Stromal cell of bone marrow (primary cell): ENCODE measurements around the gene GALNT13.

Source experiments
- DNase-seq: peaks from one replicate; pipeline ENCODE4 v3.0.0-alpha.2; 2012; ENCODE audit warnings: low read depth

Gene GALNT13

DNA sequence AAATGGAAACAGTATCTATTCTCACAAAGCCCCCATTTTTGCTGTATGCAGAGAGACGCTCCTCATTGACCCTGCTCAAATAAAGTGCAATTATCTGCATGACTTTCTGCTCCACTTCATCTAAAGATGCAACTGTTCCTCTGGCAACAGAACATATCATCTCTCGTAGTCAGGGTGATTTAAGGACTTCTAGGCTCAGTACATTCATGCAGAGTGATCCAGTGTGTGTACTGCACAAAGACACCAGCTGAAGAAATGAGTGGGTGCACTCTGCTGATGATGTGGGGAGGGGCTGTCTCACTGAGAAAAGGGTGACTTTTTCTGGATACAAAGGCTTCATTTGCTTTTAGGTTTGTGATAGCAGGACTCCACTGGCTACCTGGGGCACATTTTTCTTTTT is 355.2 kb downstream of the GALNT13 start:
- DNase-seq = no peak

- DNase-seq = no peak
Observed at GRCh38 chr2:154228566-154229280, 357.0 kb downstream of the GALNT13 start.

DNA sequence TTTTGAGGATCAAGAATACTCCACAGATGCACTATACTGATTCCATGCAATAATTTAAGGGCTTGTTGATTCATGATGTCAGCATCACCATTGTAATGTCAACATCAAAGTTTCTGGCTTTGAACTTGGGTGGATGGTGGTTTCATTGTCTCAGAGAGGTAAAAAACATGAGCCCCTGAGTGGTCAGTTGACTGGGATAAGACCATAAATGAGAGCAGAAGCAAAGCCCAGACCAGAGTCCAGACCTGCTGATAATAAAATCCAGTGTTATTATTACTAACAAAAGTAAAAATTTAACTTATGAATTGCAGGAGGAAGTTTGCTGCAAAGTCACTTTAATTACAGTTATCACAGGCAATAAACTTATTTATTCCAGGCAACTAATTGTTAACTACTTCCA is 358.2 kb downstream of the GALNT13 start:
- no peak for DNase-seq

GRCh38 chr2:154231021-154231420 is 359.3 kb downstream of the GALNT13 start:
- no peak for DNase-seq

- no peak for DNase-seq
Observed at GRCh38 chr2:154233231-154233630, 361.5 kb downstream of the GALNT13 start.

DNA sequence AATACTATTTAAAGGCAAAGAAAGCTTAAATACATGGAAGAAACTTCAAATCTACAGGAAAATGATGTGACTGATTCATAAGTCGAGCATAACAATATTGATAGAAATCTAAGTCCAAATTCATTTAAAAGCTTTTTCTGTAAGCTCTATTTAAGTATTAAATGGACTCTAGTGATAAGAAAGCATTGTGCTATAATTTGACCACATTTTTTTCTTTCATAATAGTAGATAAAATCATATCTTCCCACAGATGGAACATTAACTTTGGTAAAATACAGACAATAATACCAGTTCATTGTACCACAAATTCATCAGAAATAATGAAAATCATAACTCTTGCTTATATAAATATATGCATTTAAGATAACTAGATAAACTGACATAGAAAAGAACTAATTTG is 366.5 kb downstream of the GALNT13 start:
- no peak for DNase-seq

DNA sequence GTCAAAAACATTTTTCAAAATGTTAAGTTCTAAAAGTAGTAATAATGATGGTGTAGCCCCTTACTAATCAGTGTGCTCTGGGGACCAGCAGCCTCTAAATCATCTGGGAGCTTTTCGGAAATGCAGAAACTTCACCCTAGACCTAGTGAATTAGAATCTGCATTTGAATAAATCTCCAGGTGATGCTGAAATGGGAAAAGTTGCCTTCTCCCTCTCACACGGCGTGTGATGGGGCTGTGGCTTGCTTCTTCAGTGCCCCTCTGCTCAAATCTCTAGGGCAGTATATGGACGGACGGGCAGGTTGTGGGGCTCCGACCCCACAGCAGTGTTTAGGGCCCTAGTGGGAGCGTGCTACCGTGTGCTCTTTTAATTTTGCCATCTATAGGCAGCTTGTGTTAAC is 368.6 kb downstream of the GALNT13 start:
- no peak for DNase-seq

GRCh38 chr2:154240921-154241379 is 369.2 kb downstream of the GALNT13 start:
- DNase-seq = no peak

- no peak for DNase-seq
Observed at GRCh38 chr2:154242687-154243086, 371.0 kb downstream of the GALNT13 start.

DNA sequence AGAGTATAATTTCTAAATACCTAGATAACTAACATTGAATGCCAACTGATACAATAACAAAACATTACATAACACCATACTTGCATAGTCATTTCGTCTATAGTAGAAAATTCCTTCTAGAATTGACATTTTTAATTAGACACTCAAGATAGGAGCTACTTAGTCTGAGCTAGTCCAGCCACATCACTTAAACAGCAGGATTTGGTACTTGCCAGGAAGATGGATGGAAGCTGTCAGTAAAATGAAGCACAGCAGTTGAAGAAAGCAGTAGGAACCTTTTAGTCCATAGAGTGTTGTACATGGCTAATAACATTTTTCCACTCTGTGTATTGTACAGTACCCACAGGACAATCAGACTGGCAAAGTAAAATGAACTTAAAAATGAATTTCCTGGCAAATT is 372.0 kb downstream of the GALNT13 start:
- DNase-seq = no peak

DNA sequence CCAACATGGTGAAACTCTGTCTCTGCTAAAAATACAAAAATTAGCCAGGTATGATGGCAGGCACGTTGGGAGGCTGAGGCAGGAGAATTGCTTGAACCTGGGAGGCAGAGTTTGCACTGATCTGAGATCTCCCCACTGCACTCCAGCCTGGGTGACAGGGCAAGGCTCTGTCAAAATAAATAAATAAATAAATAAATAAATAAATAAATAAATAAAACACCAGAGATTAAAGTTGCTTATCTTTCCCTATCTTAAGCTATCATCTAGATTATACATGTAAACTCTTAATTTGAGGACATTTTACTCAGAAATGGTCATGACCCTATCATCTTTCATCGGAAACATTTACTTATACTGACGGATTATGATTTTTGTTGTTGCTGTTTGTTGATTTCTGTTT is 373.2 kb downstream of the GALNT13 start:
- no peak for DNase-seq

GRCh38 chr2:154247503-154247902 is 375.8 kb downstream of the GALNT13 start:
- DNase-seq = no peak

- DNase-seq = no peak
Observed at GRCh38 chr2:154256136-154256535, 384.4 kb downstream of the GALNT13 start.

- DNase-seq = no peak
Observed at GRCh38 chr2:154259030-154259429, 387.3 kb downstream of the GALNT13 start.

DNA sequence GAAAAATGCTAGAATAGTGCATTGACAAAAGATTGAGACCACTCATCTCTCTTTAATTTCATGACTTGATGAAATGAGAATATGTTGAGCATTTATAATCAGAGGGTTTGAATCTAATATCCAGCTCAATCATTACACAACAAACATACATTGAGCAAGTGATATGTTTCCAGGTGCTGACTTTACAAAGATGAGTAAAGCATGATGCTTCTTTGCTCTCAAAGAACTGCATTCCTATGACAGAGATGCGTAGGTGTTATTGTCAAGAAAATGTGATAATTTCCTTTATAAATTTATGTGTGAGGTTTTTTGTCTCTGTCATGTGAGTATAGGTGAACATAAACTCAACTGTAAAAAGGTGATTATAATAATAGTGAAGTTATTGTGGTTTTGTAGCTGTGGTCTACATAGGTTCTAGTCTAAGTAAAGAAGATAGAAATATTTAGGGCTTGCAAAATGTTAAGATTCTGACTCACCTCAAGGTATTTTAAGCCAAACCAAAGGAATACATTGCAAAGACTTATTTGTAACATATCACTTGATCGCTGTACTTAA is 389.8 kb downstream of the GALNT13 start:
- DNase-seq = no peak

- DNase-seq = no peak
Observed at GRCh38 chr2:154263206-154263605, 391.5 kb downstream of the GALNT13 start.

DNA sequence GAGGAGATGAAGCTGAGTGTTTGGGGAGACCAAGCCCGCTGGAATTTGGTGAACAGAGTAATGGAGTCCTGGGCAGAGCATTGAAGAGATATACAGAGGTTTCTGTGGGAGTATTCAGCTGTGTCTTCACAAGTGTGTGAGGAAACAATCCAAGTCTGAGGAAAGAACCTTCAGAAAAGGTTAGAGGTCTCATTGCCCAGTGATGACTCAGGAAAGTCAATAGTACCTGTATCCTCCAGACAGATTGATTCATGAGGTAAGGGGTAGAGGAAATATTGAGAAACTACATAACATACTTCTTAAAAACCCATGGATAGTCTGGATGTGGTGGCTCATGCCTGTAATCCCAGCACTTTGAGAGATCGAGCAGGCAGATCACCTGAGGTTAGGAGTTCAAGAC is 392.3 kb downstream of the GALNT13 start:
- no peak for DNase-seq

DNA sequence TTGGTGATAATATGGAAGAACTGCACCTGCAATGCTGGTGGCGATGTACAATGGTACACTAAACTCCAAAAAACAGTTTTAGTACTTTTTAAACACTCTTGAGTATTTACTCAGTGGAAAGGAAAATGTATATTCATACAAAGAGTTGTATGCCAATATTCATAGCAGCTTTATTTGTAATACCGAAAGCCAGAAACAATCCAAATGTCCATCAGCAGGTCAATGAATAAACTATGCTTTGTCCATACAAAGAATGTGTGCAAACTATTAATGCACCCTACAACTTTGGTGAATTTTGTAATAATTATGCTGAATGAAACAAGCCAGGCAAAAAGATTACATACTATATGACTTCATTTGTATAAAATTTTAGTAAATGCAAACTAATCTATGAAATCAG is 396.3 kb downstream of the GALNT13 start:
- no peak for DNase-seq

DNA sequence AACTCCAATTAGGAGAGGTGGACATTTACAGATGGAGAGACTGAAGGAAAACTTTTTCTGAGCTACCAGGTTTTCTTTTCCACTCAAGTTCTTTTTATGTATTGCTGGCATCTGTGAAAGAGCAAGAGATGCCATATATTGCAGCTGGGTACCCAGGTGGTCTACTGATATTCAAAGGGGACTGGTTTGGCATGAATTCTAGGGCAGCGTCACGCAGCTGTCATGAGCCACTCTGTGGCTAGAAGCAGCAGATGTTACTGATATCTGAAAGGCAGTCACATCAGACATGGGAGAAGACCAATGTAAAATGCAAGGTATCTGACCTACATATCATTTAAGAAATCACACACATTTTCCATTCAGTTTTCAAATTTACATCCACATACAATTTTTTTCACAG is 408.8 kb downstream of the GALNT13 start:
- no peak for DNase-seq

GRCh38 chr2:154289870-154290269 is 418.1 kb downstream of the GALNT13 start:
- DNase-seq = no peak

DNA sequence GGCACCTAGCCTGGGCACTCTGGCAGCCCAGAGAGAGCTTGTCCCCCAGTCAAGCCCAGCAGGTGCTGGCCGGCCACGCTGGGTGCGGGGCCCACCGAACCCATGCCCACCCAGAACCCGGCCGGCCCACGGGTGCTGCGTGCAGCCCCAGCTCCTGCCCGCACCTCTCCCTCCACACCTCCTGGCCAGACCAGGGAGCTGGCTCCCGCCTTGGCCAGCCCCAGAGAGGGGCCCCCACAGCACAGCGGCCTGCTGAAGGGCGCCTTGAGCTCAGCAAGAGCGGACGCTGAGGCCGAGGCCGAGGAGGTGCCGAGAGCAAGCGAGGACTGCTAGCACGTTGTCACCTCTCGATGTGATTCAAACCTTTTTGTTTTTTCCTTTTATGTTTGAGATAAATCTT is 419.8 kb downstream of the GALNT13 start:
- no peak for DNase-seq

DNA sequence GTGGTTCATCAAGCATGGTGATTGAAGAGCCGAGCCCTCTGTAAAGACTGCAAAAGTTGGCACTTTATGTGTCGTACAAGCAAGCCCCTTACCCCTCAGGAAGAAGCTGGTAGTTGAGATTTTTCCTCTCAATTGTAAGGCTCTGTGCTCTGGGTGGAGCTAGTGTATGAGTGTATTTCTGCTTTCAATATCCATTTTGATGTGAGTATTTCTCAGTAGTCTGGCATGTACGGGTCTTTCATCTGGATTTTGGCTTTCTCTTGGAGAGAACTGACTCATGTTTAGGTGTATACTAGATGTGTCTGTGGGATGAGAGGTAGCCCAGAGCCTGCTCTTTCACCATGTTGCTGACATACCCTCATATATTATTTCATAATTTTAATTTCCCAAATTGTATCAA is 420.2 kb downstream of the GALNT13 start:
- no peak for DNase-seq

DNA sequence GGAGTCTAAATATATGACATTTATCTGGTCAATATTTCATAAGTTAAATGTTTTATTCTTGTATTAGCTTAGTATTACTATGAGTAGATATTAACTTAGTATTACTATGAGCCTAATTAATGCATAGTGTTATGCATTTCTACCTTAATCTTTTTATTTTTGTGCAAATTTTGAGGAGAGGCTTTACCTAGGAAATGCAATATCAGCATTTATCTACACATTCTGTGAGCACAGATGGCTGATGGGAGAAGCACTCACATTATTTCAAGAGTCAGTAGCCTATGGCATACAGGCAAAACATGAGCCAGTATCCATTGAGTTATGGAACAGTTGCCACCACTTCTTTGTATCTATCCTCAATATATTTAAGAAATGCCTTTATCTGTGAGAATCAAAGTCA is 422.1 kb downstream of the GALNT13 start:
- no peak for DNase-seq
